Stimulated activated CD4-positive, alpha-beta T cell treated with anti-CD3 and anti-CD28 coated beads, Interleukin-15, amount 100 ng/mL, for 48 hours (primary cell): ENCODE measurements around the gene SPINK5.

Experiments used
- DNase-seq, 2 donors: peaks; one replicate each; pipeline ENCODE4 v3.0.0-alpha.2; 2020; ENCODE audit warnings: low read depth in 2 of 2

The SPINK5 gene

GRCh38 chr5:148177207-148177606 lies 113.4 kb downstream of the SPINK5 start:
- no peak for DNase-seq

GRCh38 chr5:148179234-148179824 lies 115.5 kb downstream of the SPINK5 start:
- no peak for DNase-seq

GRCh38 chr5:148186248-148187003 lies 122.6 kb downstream of the SPINK5 start:
- no peak for DNase-seq
